Trophoblast cell (in vitro differentiated cells and primary cell): Measurements from ENCODE around the gene PRKCH.

Experiments
- DNase-seq, 2 donors: peaks; one replicate each; pipeline ENCODE4 v3.0.0-alpha.2; 2016
- H2AFZ ChIP-seq: 2 replicates; pipeline ENCODE4 v1.6.1; 2013; ENCODE audit warnings: low read length, moderate library complexity, mild to moderate bottlenecking; ENCODE audit not compliant: insufficient read depth, poor library complexity
- H2AK5ac ChIP-seq: 2 replicates; pipeline ENCODE4 v1.6.1; 2013; ENCODE audit warnings: mild to moderate bottlenecking, low read length
- H2BK120ac ChIP-seq: 2 replicates; pipeline ENCODE4 v1.6.1; 2013; ENCODE audit warnings: low read length, mild to moderate bottlenecking, moderate library complexity; ENCODE audit not compliant: insufficient read depth, poor library complexity
- H2BK12ac ChIP-seq: 2 replicates; pipeline ENCODE4 v1.6.1; 2013; ENCODE audit warnings: mild to moderate bottlenecking, low read length, moderate library complexity
- H2BK5ac ChIP-seq: 2 replicates; pipeline ENCODE4 v1.6.1; 2013; ENCODE audit warnings: low read length, low read depth, moderate library complexity, mild to moderate bottlenecking; ENCODE audit not compliant: poor library complexity
- H3K14ac ChIP-seq: 2 replicates; pipeline ENCODE4 v1.6.1; 2013; ENCODE audit warnings: mild to moderate bottlenecking, low read length
- H3K18ac ChIP-seq: 2 replicates; pipeline ENCODE4 v1.6.1; 2013; ENCODE audit warnings: mild to moderate bottlenecking, low read length
- H3K23ac ChIP-seq: 2 replicates; pipeline ENCODE4 v1.6.1; 2013; ENCODE audit warnings: low read length
- H3K27ac ChIP-seq: 2 replicates; pipeline ENCODE4 v1.5.1; 2013; ENCODE audit warnings: low read depth, mild to moderate bottlenecking, inconsistent platforms, low read length, moderate library complexity
- H3K27me3 ChIP-seq: 2 replicates; pipeline ENCODE4 v1.6.1; 2013; ENCODE audit warnings: inconsistent platforms, mild to moderate bottlenecking, low read length, moderate library complexity; ENCODE audit not compliant: insufficient read depth
- H3K36me3 ChIP-seq, 2 experiments: 1 replicate in 1 of 2; 2 replicates in 1 of 2; pipeline ENCODE4 v1.6.1; 2013; ENCODE audit warnings: low read length in 2 of 2, mild to moderate bottlenecking in 2 of 2, moderate library complexity in 1 of 2; ENCODE audit not compliant: insufficient read depth in 2 of 2, control insufficient read depth in 1 of 2
- H3K4ac ChIP-seq: 2 replicates; pipeline ENCODE4 v1.6.1; 2013; ENCODE audit warnings: low read depth, mild to moderate bottlenecking, low read length, moderate library complexity
- H3K4me1 ChIP-seq, 2 experiments: 1 replicate in 1 of 2; 2 replicates in 1 of 2; pipeline ENCODE4 v1.6.1; 2013; ENCODE audit warnings: low read length in 2 of 2, mild to moderate bottlenecking in 2 of 2, moderate library complexity in 1 of 2; ENCODE audit not compliant: insufficient read depth in 2 of 2, control insufficient read depth in 1 of 2
- H3K4me2 ChIP-seq: 2 replicates; pipeline ENCODE4 v1.6.1; 2013; ENCODE audit warnings: inconsistent platforms, mild to moderate bottlenecking, low read length, moderate library complexity
- H3K4me3 ChIP-seq: 2 replicates; pipeline ENCODE4 v1.5.1; 2013; ENCODE audit warnings: mild to moderate bottlenecking, low read depth, low read length, inconsistent platforms
- H3K79me1 ChIP-seq: one replicate; pipeline ENCODE4 v1.6.1; 2013; ENCODE audit warnings: low read length
- H3K79me2 ChIP-seq: 2 replicates; pipeline ENCODE4 v1.6.1; 2013; ENCODE audit warnings: low read length, mild to moderate bottlenecking; ENCODE audit not compliant: control insufficient read depth, insufficient read depth, poor library complexity
- H3K9ac ChIP-seq: 2 replicates; pipeline ENCODE4 v1.6.1; 2013; ENCODE audit warnings: mild to moderate bottlenecking, low read length
- H3K9me3 ChIP-seq: 2 replicates; pipeline ENCODE4 v1.6.1; 2013; ENCODE audit warnings: low read depth, mild to moderate bottlenecking, control low read depth, inconsistent platforms, low read length; ENCODE audit not compliant: insufficient read depth
- H4K12ac ChIP-seq: 2 replicates; pipeline ENCODE4 v1.6.1; 2013; ENCODE audit warnings: low read depth, mild to moderate bottlenecking, low read length, moderate library complexity
- H4K8ac ChIP-seq: 2 replicates; pipeline ENCODE4 v1.6.1; 2013; ENCODE audit warnings: low read depth, mild to moderate bottlenecking, low read length, moderate library complexity
- H4K91ac ChIP-seq: one replicate; pipeline ENCODE4 v1.6.1; 2013; ENCODE audit warnings: low read depth, mild to moderate bottlenecking, low read length, moderate library complexity
- WGBS: extraction: QIAGEN DNeasy Blood & Tissue Kit; methylation state at CpG from one replicate; pipeline ENCODE4 v1.1.7; 2013; ENCODE audit warnings: missing lambda C conversion rate; ENCODE audit not compliant: insufficient read length, insufficient coverage; ENCODE audit errors: extremely low coverage; 5-methylcytosine and 5-hydroxymethylcytosine counted together

PRKCH gene

DNA sequence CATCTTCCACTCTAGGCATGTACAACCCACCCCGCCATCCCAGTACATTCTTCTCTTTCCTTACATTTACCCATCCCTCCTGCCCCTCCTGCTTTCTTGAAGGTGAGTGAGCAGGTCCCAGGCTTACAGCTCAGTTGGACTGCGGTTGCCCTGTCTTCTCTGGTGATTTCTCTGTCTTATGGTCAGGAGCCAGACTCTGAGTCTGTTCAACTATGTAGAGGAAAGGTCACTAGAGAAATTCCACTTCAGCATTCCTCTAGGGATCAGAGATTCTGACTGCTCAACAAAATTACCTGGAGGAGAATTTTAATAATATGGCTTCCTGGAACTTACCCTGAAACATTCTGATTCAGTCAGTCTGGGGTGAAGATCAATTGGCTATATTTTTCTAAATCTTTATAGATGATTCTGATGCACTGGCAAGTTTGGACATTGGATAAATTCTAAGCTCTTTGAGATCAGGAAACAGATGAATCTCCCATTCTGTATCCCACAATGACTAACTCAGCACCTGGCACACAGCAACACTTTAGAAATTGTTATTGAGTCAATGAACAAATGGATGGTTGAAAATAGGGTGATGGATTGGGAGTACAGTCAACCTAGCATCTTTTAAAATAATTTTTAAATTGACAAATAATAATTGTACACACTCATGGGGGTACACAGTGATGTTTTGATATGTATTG, 245.3 kb downstream of the PRKCH start:
- H3K4me3 ChIP-seq, result no peak overlapping the region
- no CpG with 5 or more reads among the region's 2 CpGs for WGBS
- no peak overlapping the region for H2AFZ ChIP-seq
- H3K27ac ChIP-seq, result peak overlapping the region; percentile 95
- peaks cover 54 to 70% of the 10 kb centered on the region in 2 experiments for H3K4me1 ChIP-seq
- no peak overlapping the region for H2AK5ac ChIP-seq
- peak overlapping the region; percentile 53 for H4K91ac ChIP-seq
- H3K79me1 ChIP-seq, result peaks cover 76% of the 10 kb centered on the region
- no peak overlapping the region for H3K9ac ChIP-seq
- no peaks in the 10 kb centered on the region for H3K36me3 ChIP-seq
- H3K27me3 ChIP-seq, result no peaks in the 10 kb centered on the region
- H2BK120ac ChIP-seq, result peak overlapping the region; percentile 99
- no peak overlapping the region for H4K8ac ChIP-seq
- peaks cover 29% of the 10 kb centered on the region for H3K79me2 ChIP-seq
- DNase-seq, result peak; percentile 56 to 82
- H3K4me2 ChIP-seq, result no peak overlapping the region
- H3K14ac ChIP-seq, result no peak overlapping the region
- no peak overlapping the region for H3K23ac ChIP-seq
- H2BK12ac ChIP-seq, result peak overlapping the region; percentile 75
- peak overlapping the region; percentile 97 for H2BK5ac ChIP-seq
- H3K4ac ChIP-seq, result no peak overlapping the region
- H3K9me3 ChIP-seq, result no peaks in the 10 kb centered on the region
- no peak overlapping the region for H3K18ac ChIP-seq
- H4K12ac ChIP-seq, result no peak overlapping the region

GRCh38 chr14:61567838-61568571, 246.6 kb downstream of the PRKCH start:
- H3K9ac ChIP-seq, result peak overlapping the region; percentile 35

DNA sequence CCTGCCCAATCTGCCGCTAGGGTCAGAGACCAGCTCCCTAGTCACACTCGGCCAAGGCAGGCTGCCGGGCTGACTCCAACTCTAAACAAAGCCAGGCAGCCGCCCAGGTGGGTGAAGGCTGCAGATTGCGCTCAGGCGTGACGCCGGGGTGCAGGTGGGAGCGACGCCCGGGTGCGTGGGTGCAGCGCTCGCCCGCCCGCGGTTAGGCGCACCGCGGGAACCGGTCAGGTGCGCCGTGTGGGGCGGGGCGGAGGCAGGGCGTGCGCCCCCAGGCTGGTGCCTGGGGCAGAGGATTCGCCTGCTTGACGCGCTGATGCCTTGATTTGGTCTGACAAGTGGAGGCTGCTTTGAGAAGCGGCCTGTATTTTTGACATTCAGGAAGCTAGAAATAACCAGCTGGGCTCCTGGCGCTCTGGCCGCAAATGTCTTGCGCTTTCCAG, 247.2 kb downstream of the PRKCH start:
- Histone ChIP-seq H4K91ac (peak overlapping the region; percentile 82), H3K14ac (peak overlapping the region; percentile 30), H3K27me3 (no peaks in the 10 kb centered on the region), H3K4me3 (no peak overlapping the region), H3K4me2 (peak overlapping the region; percentile 61), H3K79me1 (peaks cover 73% of the 10 kb centered on the region), H3K9ac (peak overlapping the region; percentile 79), H3K18ac (peak overlapping the region; percentile 88), H2AFZ (peak overlapping the region; percentile 1), H2BK5ac (peak overlapping the region; percentile 90), H3K9me3 (no peaks in the 10 kb centered on the region), H3K4me1 (peaks cover 45 to 63% of the 10 kb centered on the region in 2 experiments), H4K12ac (peak overlapping the region; percentile 9), H3K79me2 (peaks cover 20% of the 10 kb centered on the region), H3K36me3 (no peaks in the 10 kb centered on the region), H2AK5ac (peak overlapping the region; percentile 81), H2BK12ac (peak overlapping the region; percentile 51), H3K23ac (no peak overlapping the region), H2BK120ac (peak overlapping the region; percentile 61), H3K27ac (peak overlapping the region; percentile 83), H4K8ac (peak overlapping the region; percentile 22), H3K4ac (peak overlapping the region; percentile 8)
- DNase-seq, result peak; percentile 76 to 82
- WGBS, result no CpG with 5 or more reads among the region's 34 CpGs

More at GRCh38 chr14:61567838-61568571, 246.6 kb downstream of the PRKCH start:
- Histone ChIP-seq H3K4me2 (peak overlapping the region; percentile 61), H2BK120ac (peak overlapping the region; percentile 61), H3K79me1 (peaks cover 75% of the 10 kb centered on the region), H3K4me1 (peaks cover 47 to 66% of the 10 kb centered on the region in 2 experiments), H3K23ac (no peak overlapping the region), H2AK5ac (peak overlapping the region; percentile 74), H3K4me3 (no peak overlapping the region), H2BK12ac (peak overlapping the region; percentile 51), H3K4ac (peak overlapping the region; percentile 82), H3K18ac (peak overlapping the region; percentile 88), H2AFZ (peak overlapping the region; percentile 1), H4K12ac (no peak overlapping the region), H3K27me3 (no peaks in the 10 kb centered on the region), H2BK5ac (peak overlapping the region; percentile 90), H3K27ac (peak overlapping the region; percentile 83), H3K79me2 (peaks cover 22% of the 10 kb centered on the region), H3K36me3 (no peaks in the 10 kb centered on the region), H4K91ac (peak overlapping the region; percentile 82), H3K9me3 (no peaks in the 10 kb centered on the region), H3K14ac (peak overlapping the region; percentile 30), H4K8ac (peak overlapping the region; percentile 72)
- WGBS, result no CpG with 5 or more reads among the region's 13 CpGs
- no peak for DNase-seq

DNA sequence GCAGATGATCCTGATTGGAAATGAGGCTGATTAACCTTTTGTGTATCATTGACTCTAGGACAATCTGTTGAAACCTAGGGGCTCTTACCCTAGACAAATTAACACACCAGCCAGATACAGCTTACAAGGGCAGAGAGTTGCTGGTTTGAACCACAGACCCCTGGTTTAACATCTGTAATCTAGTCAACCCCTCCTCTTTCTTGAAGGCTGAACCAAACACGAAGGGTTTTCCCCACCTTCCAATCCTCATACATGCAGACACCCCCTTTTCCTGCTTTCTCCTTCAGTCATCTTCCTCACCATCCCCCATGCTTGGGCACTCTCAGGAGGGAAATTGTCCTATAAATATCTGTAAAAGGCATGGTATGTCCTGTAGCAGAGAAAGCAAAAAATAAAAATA, 247.9 kb downstream of the PRKCH start:
- Histone ChIP-seq H4K91ac (peak overlapping the region; percentile 82), H3K27me3 (no peaks in the 10 kb centered on the region), H3K4me2 (no peak overlapping the region), H4K12ac (no peak overlapping the region), H2BK12ac (peak overlapping the region; percentile 51), H2BK5ac (peak overlapping the region; percentile 90), H3K9ac (no peak overlapping the region), H3K36me3 (no peaks in the 10 kb centered on the region), H3K4ac (peak overlapping the region; percentile 8), H4K8ac (peak overlapping the region; percentile 22), H3K79me1 (peaks cover 68% of the 10 kb centered on the region), H3K27ac (peak overlapping the region; percentile 83), H2BK120ac (peak overlapping the region; percentile 61), H2AK5ac (peak overlapping the region; percentile 81), H3K4me3 (no peak overlapping the region), H3K4me1 (peaks cover 38 to 61% of the 10 kb centered on the region in 2 experiments), H3K9me3 (no peaks in the 10 kb centered on the region), H3K14ac (peak overlapping the region; percentile 30), H3K79me2 (peaks cover 14% of the 10 kb centered on the region), H2AFZ (no peak overlapping the region), H3K18ac (peak overlapping the region; percentile 88), H3K23ac (no peak overlapping the region)
- no CpG with 5 or more reads among the region's 1 CpG for WGBS
- DNase-seq, result no peak
